Nephron progenitor cell (in vitro differentiated cells): ENCODE results near the gene SMYD2.
A peak's percentile ranks its signal among the peaks of the same experiment; 100 is the strongest.

Source experiments
- DNase-seq: peaks from one replicate; pipeline ENCODE4 v3.0.0; 2021
- H3K27ac Mint-ChIP-seq: 2 replicates; pipeline ENCODE4 v1.8.0; 2021; ENCODE audit warnings: mild to moderate bottlenecking, moderate library complexity, mixed read lengths
- H3K27me3 Mint-ChIP-seq: 2 replicates; pipeline ENCODE4 v1.8.0; 2021; ENCODE audit warnings: mild to moderate bottlenecking, low read depth, mixed read lengths; ENCODE audit not compliant: poor library complexity
- H3K36me3 Mint-ChIP-seq: 2 replicates; pipeline ENCODE4 v1.8.0; 2021; ENCODE audit warnings: low read depth, mixed read lengths
- H3K4me1 Mint-ChIP-seq: 2 replicates; pipeline ENCODE4 v1.8.0; 2021; ENCODE audit warnings: mixed read lengths
- H3K4me3 Mint-ChIP-seq: 2 replicates; pipeline ENCODE4 v1.8.0; 2021; ENCODE audit warnings: mild to moderate bottlenecking, moderate library complexity, mixed read lengths
- H3K9me3 Mint-ChIP-seq: 2 replicates; pipeline ENCODE4 v1.8.0; 2021; ENCODE audit warnings: mild to moderate bottlenecking, moderate library complexity, mixed read lengths
- CTCF ChIP-seq: fragments of 200-600 bp; sonication (generic); IDR thresholded peaks from 2 replicates; pipeline ENCODE4 v1.5.0; 2021; ENCODE audit warnings: antibody characterized with exemption

The SMYD2 gene

GRCh38 chr1:214305164-214305751 is 24.3 kb downstream of the SMYD2 start:
- Mint-ChIP-seq H3K27me3 (peaks cover 3% of the 10 kb centered on the region), H3K9me3 (peaks cover 4% of the 10 kb centered on the region), H3K4me3 (no peak overlapping the region), H3K36me3 (peaks cover 5% of the 10 kb centered on the region), H3K4me1 (peaks cover 36% of the 10 kb centered on the region), H3K27ac (no peak overlapping the region)
- TF ChIP-seq CTCF: no peak
- DNase-seq: no peak

GRCh38 chr1:214306269-214306668 is 25.3 kb downstream of the SMYD2 start:
- Mint-ChIP-seq H3K27me3 (no peaks in the 10 kb centered on the region), H3K9me3 (no peaks in the 10 kb centered on the region), H3K36me3 (no peaks in the 10 kb centered on the region), H3K27ac (peak overlapping the region; percentile 25), H3K4me3 (no peak overlapping the region), H3K4me1 (peaks cover 38% of the 10 kb centered on the region)
- no peak for DNase-seq
- no peak for TF ChIP-seq CTCF

- Mint-ChIP-seq H3K4me3 (no peak overlapping the region), H3K27me3 (no peaks in the 10 kb centered on the region), H3K4me1 (peaks cover 33% of the 10 kb centered on the region), H3K27ac (no peak overlapping the region), H3K36me3 (peaks cover 1% of the 10 kb centered on the region), H3K9me3 (no peaks in the 10 kb centered on the region)
- no peak for TF ChIP-seq CTCF
- DNase-seq: no peak
These were observed 29.1 kb downstream of the SMYD2 start for GRCh38 chr1:214310010-214310409.

- no peaks in the 10 kb centered on the region for H3K9me3 Mint-ChIP-seq
- H3K36me3 Mint-ChIP-seq: peaks cover 10% of the 10 kb centered on the region
- peaks cover 32% of the 10 kb centered on the region for H3K4me1 Mint-ChIP-seq
- no peak overlapping the region for H3K27ac Mint-ChIP-seq
- H3K27me3 Mint-ChIP-seq: no peaks in the 10 kb centered on the region
- TF ChIP-seq CTCF: no peak
- no peak overlapping the region for H3K4me3 Mint-ChIP-seq
- no peak for DNase-seq
These were observed 30.1 kb downstream of the SMYD2 start for GRCh38 chr1:214310777-214311690.

- Mint-ChIP-seq H3K4me3 (no peak overlapping the region), H3K27me3 (no peaks in the 10 kb centered on the region), H3K27ac (peak overlapping the region; percentile 46), H3K4me1 (peaks cover 38% of the 10 kb centered on the region), H3K36me3 (peaks cover 22% of the 10 kb centered on the region), H3K9me3 (no peaks in the 10 kb centered on the region)
- no peak for TF ChIP-seq CTCF
- no peak for DNase-seq
These were observed 31.6 kb downstream of the SMYD2 start for GRCh38 chr1:214312530-214313051.
